HG02763 (cell line): ENCODE data around the gene FERD3L.

Experiments used
- ATAC-seq: cut with Tn5 transposase; IDR thresholded peaks from one replicate; pipeline ENCODE4 v1.9.1; 2021; ENCODE audit warnings: mild to moderate bottlenecking, moderate library complexity; ENCODE audit not compliant: unreplicated experiment

FERD3L gene

DNA sequence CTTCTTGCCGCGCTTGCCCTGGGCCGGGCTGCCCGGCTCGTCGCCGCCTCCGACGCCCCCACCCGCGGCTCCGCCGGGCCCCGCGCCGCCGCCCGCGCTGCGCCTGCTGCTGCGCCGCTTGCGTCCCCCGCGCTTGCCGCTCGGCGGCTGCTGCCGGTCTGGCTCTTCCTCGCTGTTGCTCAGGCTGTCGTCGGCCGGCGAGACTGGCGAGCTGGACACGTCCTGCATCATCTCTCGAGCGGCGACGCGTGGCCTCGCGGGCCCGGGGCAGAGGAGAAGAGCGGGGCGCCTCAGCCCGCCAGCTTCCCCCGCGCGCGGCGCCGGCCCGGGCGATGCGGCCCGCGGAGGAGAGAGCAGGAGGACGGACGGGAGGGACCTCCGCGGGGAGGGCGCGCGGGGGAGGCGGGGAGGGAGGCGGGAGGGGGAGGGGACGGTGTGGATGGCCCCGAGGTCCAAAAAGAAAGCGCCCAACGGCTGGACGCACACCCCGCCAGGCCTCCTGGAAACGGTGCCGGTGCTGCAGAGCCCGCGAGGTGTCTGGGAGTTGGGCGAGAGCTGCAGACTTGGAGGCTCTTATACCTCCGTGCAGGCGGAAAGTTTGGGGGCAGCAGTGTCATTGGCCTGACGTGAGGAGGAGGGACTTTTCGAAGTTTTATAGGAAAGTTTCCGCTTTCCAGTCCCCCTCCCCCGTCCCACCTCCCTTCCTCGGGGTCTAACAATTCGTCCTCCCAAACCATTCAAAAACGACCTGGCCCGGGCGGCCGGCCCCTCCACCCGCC, 27.9 kb downstream of the FERD3L start, which contains the start of gene TWIST1:
Gene TWIST1, minus strand, starts transcription at position 546 of the 779 bp plus-strand sequence. Its CDS starts 315 bp downstream, at position 231.
- no peak for ATAC-seq

DNA sequence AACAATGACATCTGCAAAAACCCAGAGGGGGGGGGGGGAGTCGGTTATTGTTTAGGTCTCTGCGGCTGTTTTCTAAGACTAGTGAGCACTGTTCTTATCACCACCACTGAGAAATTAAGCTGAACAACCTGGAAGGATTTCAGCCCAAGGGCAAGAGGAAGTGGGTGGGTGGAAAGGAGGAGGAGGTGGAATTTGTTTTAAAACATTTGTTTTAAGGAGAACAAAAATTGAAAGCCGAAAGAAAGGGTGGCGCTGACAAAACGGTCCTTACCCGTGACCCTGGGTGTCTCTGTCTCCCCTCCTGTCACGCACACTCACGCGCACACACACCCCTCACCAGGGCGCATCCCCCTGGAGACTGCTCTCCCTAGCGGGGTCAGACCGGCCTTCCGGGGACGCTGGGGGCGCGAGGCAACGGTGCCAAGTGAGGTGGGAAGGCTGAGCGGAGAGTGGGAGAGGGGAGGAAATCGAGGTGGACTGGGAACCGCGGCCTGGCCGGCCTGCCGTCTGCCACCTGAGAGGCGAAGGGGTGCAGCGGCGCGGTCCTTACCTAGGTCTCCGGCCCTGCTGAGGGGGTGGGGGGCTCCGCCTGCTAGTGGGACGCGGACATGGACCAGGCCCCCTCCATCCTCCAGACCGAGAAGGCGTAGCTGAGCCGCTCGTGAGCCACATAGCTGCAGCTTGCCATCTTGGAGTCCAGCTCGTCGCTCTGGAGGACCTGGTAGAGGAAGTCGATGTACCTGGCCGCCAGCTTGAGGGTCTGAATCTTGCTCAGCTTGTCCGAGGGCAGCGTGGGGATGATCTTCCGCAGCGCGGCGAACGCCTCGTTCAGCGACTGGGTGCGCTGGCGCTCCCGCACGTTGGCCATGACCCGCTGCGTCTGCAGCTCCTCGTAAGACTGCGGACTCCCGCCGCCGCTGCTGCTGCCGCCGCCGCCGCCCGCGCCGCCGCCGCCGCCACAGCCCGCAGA, 28.8 kb downstream of the FERD3L start:
- ATAC-seq, result no peak

DNA sequence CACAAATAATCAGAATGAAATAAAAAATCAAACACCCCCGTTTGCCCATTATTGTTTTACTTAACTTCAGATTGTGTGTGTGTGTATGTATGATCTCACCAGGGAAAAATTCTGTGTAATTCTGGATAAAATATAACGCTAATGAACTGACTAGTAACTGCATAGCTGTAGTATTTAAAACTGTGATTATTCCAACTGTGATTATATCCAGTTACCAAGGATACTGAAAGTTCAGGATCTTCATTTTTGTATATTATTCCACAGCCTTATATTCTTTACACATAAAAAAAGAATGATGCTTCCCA, 30.7 kb downstream of the FERD3L start:
- no peak for ATAC-seq

DNA sequence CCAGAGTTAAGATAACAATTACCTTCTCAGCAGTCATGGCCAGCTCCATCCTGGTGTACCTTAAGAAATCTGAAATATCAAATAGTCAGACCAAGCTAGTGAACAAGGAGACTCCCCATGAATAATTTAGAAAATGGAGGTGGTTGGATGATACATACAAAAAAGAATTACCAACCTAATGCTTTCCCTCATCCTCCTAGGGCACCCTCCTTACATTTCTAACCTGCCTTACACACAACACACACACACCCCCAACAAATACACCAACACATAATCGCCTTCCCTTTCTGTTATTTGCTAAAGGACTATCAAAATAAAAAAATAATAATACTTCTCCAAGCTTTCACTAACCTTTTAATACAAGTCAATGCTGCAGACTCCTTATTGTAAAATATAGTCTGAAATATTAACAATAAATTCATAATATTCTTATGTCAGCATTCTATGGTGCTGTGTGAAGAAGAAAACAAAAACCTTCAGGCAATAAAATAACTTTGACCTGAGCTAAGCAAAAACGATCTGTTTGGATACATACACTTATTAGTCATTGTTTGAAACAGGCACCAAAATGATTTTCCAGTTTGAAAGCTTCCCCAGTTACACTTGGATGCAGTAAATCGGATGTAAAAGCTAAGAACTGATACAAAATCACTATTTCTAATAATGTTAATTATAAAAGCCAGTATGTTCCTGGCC, 31.2 kb downstream of the FERD3L start:
- no peak for ATAC-seq

DNA sequence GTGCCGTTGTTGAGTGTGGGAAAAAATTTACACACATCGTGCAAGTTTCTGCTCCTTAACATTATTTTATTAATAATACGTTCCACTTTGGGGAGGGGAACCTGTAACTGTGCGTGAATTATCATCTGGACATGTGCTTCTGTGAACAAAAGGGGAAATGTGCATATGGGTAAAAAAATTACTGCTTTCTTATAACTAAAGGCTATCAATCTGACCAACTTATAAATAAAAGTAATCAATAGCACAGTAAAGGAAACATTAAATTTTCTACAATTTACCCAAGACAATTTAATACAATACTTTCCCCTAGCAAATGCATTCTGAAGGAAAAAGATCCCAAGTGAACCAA, 32.2 kb downstream of the FERD3L start:
- ATAC-seq, result no peak

GRCh38 chr7:19112274-19113001, 32.8 kb downstream of the FERD3L start:
- no peak for ATAC-seq

- no peak for ATAC-seq
These were observed 33.5 kb downstream of the FERD3L start for GRCh38 chr7:19111474-19112273.

- no peak for ATAC-seq
These were observed 34.4 kb downstream of the FERD3L start for GRCh38 chr7:19110776-19111175.

DNA sequence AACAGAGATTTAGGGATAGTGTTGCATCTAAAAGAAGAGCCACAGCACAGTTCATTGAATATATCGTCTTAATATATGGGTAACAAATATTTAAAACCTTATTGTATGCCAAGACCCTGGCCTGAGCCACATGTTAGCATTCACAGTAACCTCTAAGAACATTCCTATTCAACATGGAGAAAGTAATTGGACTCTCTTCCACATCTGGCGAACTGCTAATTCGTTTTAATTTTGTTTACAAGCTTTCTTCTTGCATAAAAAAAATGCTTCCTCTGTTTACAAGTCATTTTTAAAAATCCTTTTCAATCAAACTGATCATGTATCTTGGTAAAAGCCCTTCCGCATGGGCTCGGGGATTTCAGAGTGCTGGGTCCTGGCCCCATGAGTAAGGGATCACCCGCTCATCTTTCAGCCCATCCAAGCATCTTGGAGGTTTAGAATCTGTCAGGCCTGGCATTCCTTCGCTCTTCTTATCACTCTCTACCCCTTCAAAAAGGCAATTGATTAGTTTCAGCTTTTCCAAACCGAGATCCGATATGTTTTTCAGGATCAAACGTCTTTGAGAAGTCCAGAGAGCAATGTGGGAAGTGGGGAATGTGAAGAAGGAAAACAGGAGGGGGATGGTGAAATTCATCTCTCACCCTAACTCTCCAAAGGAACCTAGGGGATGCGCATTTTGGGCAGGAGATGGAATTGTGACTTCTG, 35.0 kb downstream of the FERD3L start:
- ATAC-seq, result no peak

DNA sequence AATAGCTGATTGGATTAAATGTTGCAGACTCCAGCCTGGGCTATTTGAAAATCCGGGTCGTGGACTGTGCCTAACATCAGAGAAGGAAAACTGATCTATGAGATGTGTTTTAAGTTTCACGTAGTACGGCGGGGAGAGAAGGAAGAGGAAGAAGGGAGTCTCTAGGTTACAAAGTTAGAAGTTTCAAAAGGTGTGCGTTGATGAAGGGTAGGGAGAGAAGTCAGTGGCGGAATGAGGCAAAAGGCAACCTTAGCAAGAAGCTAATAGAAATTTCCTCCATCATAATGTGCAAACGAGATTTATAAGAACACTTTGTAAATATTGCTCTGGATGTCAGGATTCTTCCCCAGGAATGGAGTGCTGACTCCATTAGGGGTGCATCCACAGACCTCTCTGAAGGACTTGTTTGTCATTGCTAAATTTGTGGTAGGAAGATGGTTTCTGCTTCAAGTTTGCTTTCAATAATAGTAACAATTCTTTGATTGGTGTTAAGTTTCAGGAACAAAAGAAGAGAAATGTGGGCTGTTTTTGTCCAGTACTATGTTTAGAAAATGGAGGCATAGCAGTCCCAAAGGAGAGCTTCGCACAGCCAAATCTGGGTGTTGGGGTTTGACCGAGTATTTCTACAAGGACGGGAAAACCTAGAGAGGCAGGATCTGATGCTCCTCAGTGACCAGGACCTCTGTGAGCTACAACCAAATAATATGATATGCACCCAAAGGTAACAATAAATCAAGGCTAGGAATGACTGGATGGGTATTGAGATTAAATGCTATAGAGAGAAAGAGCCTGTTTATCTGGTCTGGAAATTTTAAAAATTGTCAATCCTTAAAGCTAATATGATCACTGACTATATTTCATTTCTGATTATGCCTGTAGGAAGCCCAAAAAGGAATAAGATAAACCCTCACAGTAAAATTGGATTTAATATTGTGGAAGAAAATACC, 35.9 kb downstream of the FERD3L start:
- no peak for ATAC-seq

DNA sequence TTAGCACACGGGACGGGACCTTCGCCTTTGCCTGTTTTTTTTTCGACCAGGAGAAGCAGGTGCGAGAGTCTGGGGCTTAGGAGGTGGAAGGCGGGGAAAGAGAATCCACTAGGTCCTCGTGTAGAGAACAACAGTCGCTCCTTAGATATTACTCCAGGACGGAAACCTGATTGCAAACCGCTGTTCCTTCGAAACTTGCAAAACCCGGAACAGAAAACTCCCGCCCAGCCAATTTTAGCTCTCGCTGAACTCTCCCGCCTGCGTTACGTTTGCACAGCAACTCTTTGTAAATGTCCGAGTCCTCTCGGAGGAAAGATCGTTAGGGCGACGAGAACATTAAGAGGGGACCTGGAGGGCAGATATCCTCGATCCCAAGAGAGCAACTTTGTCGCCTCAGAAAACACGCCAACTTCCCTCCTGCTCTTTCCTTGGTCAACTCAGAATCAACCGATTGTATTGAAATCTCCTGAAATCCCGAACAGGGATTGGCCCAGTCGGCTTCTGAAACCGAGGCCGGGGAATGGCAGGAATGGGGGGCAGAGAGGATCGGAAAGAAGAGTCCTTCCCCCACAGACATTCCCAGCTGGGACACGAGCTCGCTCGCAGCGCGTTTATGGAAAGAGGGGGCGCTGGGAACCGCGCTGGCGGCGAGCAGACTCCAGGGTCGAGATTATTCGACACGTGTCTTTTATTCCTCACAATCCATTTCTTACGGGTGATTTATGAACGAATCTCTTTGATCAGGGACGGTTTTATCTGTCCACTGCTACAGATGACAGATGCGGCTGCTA, 37.7 kb downstream of the FERD3L start:
- ATAC-seq, result no peak

DNA sequence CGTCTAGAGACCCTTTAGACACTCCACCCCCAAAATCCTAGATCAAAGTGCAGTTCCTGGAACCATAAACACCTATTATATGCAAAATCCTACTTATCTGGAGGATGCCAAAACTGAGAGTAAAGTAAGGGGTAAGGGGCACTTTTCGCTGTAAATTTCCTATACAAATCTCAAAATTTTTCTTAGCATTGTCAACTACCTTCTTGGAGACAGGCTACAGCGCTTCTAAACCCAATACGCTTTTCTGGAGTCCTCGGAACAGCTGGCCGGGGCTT, 38.2 kb downstream of the FERD3L start:
- ATAC-seq, result no peak

DNA sequence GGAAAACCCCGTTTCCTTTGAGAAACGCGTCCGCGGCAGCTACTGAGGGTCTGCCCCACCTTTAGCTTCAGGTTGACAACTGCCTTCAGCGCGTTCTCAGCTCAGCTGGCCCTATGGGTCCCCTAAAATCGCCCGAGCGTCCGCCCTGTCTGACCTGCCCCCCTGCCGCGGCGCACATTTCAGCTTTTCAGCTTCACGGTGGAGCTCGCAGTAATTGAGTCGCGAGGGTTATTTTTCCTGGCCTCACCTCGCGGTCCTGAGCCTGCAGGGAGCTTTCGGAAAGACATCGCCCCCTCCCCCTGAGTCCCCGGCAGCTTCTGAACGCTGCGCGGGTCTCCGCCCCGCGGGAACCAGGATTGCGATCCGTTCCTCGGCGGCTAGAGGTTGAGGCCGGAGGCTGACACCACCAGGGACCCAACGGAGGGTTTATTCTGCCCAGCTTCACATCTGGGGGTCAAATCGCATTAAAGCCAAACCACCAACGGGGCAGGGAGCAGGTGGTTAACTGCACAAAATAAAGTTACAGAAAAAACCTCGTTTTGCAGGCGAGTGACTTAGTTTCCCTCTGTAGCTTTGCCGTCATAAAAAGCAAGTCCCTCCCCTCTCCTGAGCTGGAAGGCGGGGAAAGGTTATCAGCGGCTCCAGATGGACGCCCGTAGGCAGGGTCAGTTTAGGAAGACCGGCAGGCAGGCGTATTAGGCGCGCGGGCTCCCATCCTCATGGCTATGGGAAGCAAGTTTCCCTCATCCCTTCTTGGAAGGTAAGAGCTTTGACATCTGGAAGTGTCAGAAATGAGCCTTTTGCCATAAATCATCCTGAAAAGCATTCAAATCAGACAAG, 38.8 kb downstream of the FERD3L start:
- no peak for ATAC-seq

GRCh38 chr7:19105546-19105945, 39.7 kb downstream of the FERD3L start:
- ATAC-seq, result no peak

GRCh38 chr7:19104811-19105210, 40.4 kb downstream of the FERD3L start:
- ATAC-seq, result no peak

GRCh38 chr7:19102884-19103283, 42.3 kb downstream of the FERD3L start:
- ATAC-seq, result no peak

- ATAC-seq, result no peak
These were observed 43.3 kb downstream of the FERD3L start for GRCh38 chr7:19101909-19102308.
